HEK293T (cell line): ENCODE data around the gene SNTA1.

Source experiments
- BHLHE40 ChIP-seq: fragments of 450-650 bp; IDR thresholded peaks from 2 replicates; pipeline ENCODE4 v1.6.1; 2016; ENCODE audit warnings: mild to moderate bottlenecking, moderate library complexity, borderline replicate concordance
- FOXA1 ChIP-seq: fragments of 450-650 bp; IDR thresholded peaks from 2 replicates; pipeline ENCODE4 v1.6.1; 2016; ENCODE audit warnings: mild to moderate bottlenecking
- SUZ12 ChIP-seq: fragments of 450-650 bp; IDR thresholded peaks from 2 replicates; pipeline ENCODE4 v1.6.1; 2016; ENCODE audit warnings: mild to moderate bottlenecking
- ZNF384 ChIP-seq: fragments of 450-650 bp; IDR thresholded peaks from 2 replicates; pipeline ENCODE4 v1.6.1; 2016

DNA sequence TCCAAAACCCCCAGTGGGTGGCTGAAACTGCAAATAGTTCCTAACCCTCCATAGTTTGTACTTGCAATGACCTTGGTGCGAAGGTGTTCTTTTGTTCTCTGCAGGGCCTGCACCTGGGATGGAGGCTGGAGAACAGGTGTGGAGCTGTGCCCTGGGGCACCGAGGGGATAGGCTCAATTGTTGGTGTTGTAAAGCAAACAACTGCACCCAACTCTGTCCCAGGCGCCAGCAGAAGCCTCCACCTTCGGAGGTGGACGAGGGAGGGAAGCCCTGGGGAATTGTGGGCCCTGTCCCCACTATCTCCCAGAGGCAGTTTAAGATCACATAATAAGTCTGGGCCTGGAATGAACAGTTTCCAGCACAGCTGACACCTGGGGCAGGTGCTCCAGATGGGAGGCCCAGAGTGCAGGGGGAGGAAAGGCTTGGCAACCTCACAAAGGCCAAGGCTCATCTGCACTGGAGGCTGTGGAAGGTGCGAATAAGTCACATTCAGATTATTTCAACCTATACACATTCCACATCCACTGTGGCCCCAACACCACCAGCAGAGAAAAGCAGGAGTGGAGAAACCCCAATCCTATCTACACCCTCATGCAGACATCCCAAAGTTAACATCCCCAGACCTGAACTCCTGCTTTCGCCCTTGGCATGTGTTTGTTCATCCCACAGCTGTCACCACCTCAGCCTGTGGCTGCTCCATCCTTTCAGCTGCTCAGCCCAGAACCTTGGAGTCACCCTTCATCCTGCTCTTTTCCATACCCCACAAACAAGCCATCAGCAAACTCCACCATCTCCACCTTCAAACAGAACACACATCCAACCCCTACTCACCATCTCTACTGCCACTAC lies 34.0 kb upstream of the SNTA1 start:
- no peak for TF ChIP-seq FOXA1
- TF ChIP-seq BHLHE40 = no peak
- TF ChIP-seq ZNF384 = no peak
- TF ChIP-seq SUZ12 = no peak
